ENCODE data around the gene NGRN.

NGRN gene

GRCh38 chr15:90266061-90266431 is 574 bp downstream of the NGRN start:
- Histone ChIP-seq H3K27me3 (ENCODE audit: insufficient read depth, poor library complexity, severe bottlenecking) (no peaks in the 10 kb centered on the region), H3K4me3 (replicated peaks; ENCODE audit: insufficient read depth, low read length) (peak overlapping the region; percentile 81), H3K27ac (replicated peaks) (peak overlapping the region; percentile 94)
- peak in 1 of 2 experiments; percentile 29 for DNase-seq (ENCODE audit: low read depth in 1 of 2, low spot score in 1 of 2)
- TF ChIP-seq SPI1 (IDR thresholded peaks at IDR 0.05; ENCODE audit: borderline replicate concordance, low read depth) (no peak), CTCF (IDR thresholded peaks at IDR 0.05; ENCODE audit: insufficient read depth, low read length) (no peak), GABPA (IDR thresholded peaks at IDR 0.05; ENCODE audit: low read depth) (no peak), POLR2AphosphoS5 (IDR thresholded peaks at IDR 0.05; ENCODE audit: low read depth) (no peak), REST (IDR thresholded peaks at IDR 0.05; ENCODE audit: insufficient replicate concordance, low read depth) (no peak)

- Histone ChIP-seq H3K27me3 (ENCODE audit: insufficient read depth, poor library complexity, severe bottlenecking) (no peaks in the 10 kb centered on the region), H3K4me3 (replicated peaks; ENCODE audit: insufficient read depth, low read length) (peak overlapping the region; percentile 81), H3K27ac (replicated peaks) (peak overlapping the region; percentile 94)
- DNase-seq (ENCODE audit: low read depth in 1 of 2, low spot score in 1 of 2) = peak in 1 of 2 experiments; percentile 12
- TF ChIP-seq CTCF (IDR thresholded peaks at IDR 0.05; ENCODE audit: insufficient read depth, low read length) = no peak
- no peak for TF ChIP-seq POLR2AphosphoS5 (IDR thresholded peaks at IDR 0.05; ENCODE audit: low read depth)
- TF ChIP-seq SPI1 (IDR thresholded peaks at IDR 0.05; ENCODE audit: borderline replicate concordance, low read depth) = no peak
- no peak for TF ChIP-seq REST (IDR thresholded peaks at IDR 0.05; ENCODE audit: insufficient replicate concordance, low read depth)
- no peak for TF ChIP-seq GABPA (IDR thresholded peaks at IDR 0.05; ENCODE audit: low read depth)
Measured at GRCh38 chr15:90266485-90266884, 1.0 kb downstream of the NGRN start.

- no peak overlapping the region for H3K4me3 ChIP-seq (replicated peaks; ENCODE audit: insufficient read depth, low read length)
- DNase-seq (ENCODE audit: low read depth in 1 of 2, low spot score in 1 of 2) = no peak
Measured at GRCh38 chr15:90268415-90268814, 2.9 kb downstream of the NGRN start.

More at GRCh38 chr15:90268415-90268814, 2.9 kb downstream of the NGRN start:
- TF ChIP-seq REST (IDR thresholded peaks at IDR 0.05; ENCODE audit: insufficient replicate concordance, low read depth) (no peak), GABPA (IDR thresholded peaks at IDR 0.05; ENCODE audit: low read depth) (no peak), POLR2AphosphoS5 (IDR thresholded peaks at IDR 0.05; ENCODE audit: low read depth) (no peak), SPI1 (IDR thresholded peaks at IDR 0.05; ENCODE audit: borderline replicate concordance, low read depth) (no peak), CTCF (IDR thresholded peaks at IDR 0.05; ENCODE audit: insufficient read depth, low read length) (no peak)
- H3K27me3 ChIP-seq (ENCODE audit: insufficient read depth, poor library complexity, severe bottlenecking) = no peaks in the 10 kb centered on the region
- no peak overlapping the region for H3K27ac ChIP-seq (replicated peaks)

Measured in HL-60 (cell line).